Loucy (cell line): Measurements from ENCODE around the gene HYPK.

ENCODE experiments used
- CTCF ChIP-seq: fragments of 200-600 bp; sonication (generic); conservative IDR thresholded peaks from 2 replicates; pipeline ENCODE4 v1.5.1; 2014; ENCODE audit warnings: mild to moderate bottlenecking, antibody characterized with exemption, low read length
- EZH2phosphoT487 ChIP-seq: fragments of 200-600 bp; IDR thresholded peaks from 2 replicates; pipeline ENCODE4 v1.6.1; 2018; ENCODE audit warnings: antibody characterized with exemption, mild to moderate bottlenecking, moderate library complexity, borderline replicate concordance

- TF ChIP-seq CTCF (no peak), EZH2phosphoT487 (no peak)
These were observed 7.5 kb upstream of the HYPK start for GRCh38 chr15:43792761-43793476.
